Measurements from ENCODE around the gene EIF4E2. TPM values are rescaled to one million over a fixed set of nuclear protein-coding genes. Genes with fewer than 3 reads are reported as not detected.

EIF4E2 gene
- total and polyA plus RNA-seq, 2 donors (not counting 3 experiments of a cell fraction or from before 2014, with no cell fraction given), result 50.0 to 96.5 TPM

- Histone ChIP-seq H3K79me2 (ENCODE audit: control insufficient read depth, insufficient read depth, low read length) (no peaks in the 10 kb centered on the region), H3K9me3 (replicated peaks; ENCODE audit: control insufficient read depth, insufficient read depth, low read length) (no peaks in the 10 kb centered on the region), H3K4me1 (ENCODE audit: control insufficient read depth, extremely low read depth, insufficient read depth, low read length) (no peaks in the 10 kb centered on the region), H3K36me3 (ENCODE audit: control insufficient read depth in 2 of 2, extremely low read depth in 1 of 2, insufficient read depth in 2 of 2, low read length in 2 of 2) (no peaks in the 10 kb centered on the region), H4K20me1 (replicated peaks; ENCODE audit: control insufficient read depth, extremely low read depth, insufficient read depth, low read length) (no peaks in the 10 kb centered on the region), H3K4me3 (replicated peaks in 1 of 3; ENCODE audit: insufficient read depth in 1 of 3, low read depth in 1 of 3, low read length in 3 of 3) (no peak overlapping the region), H3K27me3 (ENCODE audit: control insufficient read depth in 2 of 2, insufficient read depth in 2 of 2, low read length in 2 of 2) (peaks cover 4 to 6% of the 10 kb centered on the region in 2 experiments), H3K9ac (replicated peaks; ENCODE audit: extremely low read depth, insufficient read depth, low read length) (no peak overlapping the region), H3K27ac (ENCODE audit: insufficient read depth, low read depth, low read length) (no peak overlapping the region), H3K4me2 (ENCODE audit: insufficient read depth, low read length) (no peak overlapping the region), H2AFZ (ENCODE audit: low read depth, low read length) (no peak overlapping the region), H3K9me1 (replicated peaks; ENCODE audit: control insufficient read depth, extremely low read depth, insufficient read depth, low read length) (no peaks in the 10 kb centered on the region)
- TF ChIP-seq POLR2A (IDR thresholded peaks at IDR 0.05; ENCODE audit: low read depth, low read length), result no peak
- no peak for TF ChIP-seq GATA2 (IDR thresholded peaks at IDR 0.05; ENCODE audit: insufficient read depth, insufficient read length, low read depth, low read length)
- TF ChIP-seq, protein P1, sequence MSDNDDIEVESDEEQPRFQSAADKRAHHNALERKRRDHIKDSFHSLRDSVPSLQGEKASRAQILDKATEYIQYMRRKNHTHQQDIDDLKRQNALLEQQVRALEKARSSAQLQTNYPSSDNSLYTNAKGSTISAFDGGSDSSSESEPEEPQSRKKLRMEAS (IDR thresholded peaks at IDR 0.05; ENCODE audit: insufficient read depth, insufficient read length), result no peak
- no peak for TF ChIP-seq MYC (IDR thresholded peaks at IDR 0.05; ENCODE audit: low read depth, low read length)
- TF ChIP-seq JUN (IDR thresholded peaks at IDR 0.05; ENCODE audit: borderline replicate concordance, insufficient read depth, insufficient read length, low read depth), result no peak
- TF ChIP-seq, protein P2, sequence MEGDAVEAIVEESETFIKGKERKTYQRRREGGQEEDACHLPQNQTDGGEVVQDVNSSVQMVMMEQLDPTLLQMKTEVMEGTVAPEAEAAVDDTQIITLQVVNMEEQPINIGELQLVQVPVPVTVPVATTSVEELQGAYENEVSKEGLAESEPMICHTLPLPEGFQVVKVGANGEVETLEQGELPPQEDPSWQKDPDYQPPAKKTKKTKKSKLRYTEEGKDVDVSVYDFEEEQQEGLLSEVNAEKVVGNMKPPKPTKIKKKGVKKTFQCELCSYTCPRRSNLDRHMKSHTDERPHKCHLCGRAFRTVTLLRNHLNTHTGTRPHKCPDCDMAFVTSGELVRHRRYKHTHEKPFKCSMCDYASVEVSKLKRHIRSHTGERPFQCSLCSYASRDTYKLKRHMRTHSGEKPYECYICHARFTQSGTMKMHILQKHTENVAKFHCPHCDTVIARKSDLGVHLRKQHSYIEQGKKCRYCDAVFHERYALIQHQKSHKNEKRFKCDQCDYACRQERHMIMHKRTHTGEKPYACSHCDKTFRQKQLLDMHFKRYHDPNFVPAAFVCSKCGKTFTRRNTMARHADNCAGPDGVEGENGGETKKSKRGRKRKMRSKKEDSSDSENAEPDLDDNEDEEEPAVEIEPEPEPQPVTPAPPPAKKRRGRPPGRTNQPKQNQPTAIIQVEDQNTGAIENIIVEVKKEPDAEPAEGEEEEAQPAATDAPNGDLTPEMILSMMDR (IDR thresholded peaks at IDR 0.05; ENCODE audit: extremely low read depth in 1 of 2, insufficient read depth in 1 of 2, low read depth in 1 of 2, low read length in 2 of 2), result no peak
- TF ChIP-seq EZH2 (IDR thresholded peaks at IDR 0.05; ENCODE audit: borderline replicate concordance, low read depth, low read length, severe bottlenecking), result no peak
- TF ChIP-seq POLR2AphosphoS5 (IDR thresholded peaks at IDR 0.05; ENCODE audit: insufficient read depth, low read depth, low read length), result no peak
- no peak for FAIRE-seq
- no peak for DNase-seq (ENCODE audit: low read depth, low spot score)
- intact Hi-C loops (cut with micrococcal nuclease), result no loop called here
- ChIA-PET CTCF (interaction anchor here (1.9 kb wide), 1 partner anchor 11 kb away, joined by 6 read pairs; no protein-coding TSS in a partner anchor), POLR2A (no interaction called here)
- dilution Hi-C loops (cut with MboI; ENCODE audit: extremely low pct_ligation_motif_present, low sequenced_read_pairs), result no loop called here
- BruUV-seq (replicated peaks), result no TSS peak
These were observed 39.1 kb upstream of the EIF4E2 start for GRCh38 chr2:232511336-232511890.

Measured in endothelial cell of umbilical vein (primary cell).